ENCODE measurements around the gene CHST11.

DNA sequence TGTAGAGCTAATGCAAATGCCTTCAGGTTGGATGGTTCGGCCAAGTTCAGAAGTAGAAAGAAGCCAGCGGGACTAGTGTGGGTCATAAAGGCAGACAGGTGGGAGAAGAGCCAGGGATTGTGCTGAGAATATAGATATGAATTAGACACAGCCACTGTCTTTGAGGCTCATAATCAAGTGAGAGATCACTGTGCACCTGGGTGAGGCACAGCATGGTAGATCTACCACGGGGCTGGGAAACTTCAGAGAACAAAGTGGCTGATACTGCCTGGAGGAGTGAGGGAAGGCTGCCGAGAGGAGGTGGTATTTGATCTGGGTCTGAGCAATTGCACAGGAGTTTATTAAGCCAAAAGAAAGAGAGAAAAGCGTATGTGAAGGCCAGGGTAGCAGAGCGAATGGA lies 40.6 kb upstream of the CHST11 start:
- TF ChIP-seq, protein P1, sequence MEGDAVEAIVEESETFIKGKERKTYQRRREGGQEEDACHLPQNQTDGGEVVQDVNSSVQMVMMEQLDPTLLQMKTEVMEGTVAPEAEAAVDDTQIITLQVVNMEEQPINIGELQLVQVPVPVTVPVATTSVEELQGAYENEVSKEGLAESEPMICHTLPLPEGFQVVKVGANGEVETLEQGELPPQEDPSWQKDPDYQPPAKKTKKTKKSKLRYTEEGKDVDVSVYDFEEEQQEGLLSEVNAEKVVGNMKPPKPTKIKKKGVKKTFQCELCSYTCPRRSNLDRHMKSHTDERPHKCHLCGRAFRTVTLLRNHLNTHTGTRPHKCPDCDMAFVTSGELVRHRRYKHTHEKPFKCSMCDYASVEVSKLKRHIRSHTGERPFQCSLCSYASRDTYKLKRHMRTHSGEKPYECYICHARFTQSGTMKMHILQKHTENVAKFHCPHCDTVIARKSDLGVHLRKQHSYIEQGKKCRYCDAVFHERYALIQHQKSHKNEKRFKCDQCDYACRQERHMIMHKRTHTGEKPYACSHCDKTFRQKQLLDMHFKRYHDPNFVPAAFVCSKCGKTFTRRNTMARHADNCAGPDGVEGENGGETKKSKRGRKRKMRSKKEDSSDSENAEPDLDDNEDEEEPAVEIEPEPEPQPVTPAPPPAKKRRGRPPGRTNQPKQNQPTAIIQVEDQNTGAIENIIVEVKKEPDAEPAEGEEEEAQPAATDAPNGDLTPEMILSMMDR (IDR thresholded peaks at IDR 0.05; ENCODE audit: borderline replicate concordance, extremely low read depth, low read length, poor library complexity, severe bottlenecking): no peak
- TF ChIP-seq EZH2 (IDR thresholded peaks at IDR 0.05; ENCODE audit: borderline replicate concordance, low read depth, low read length, severe bottlenecking): no peak

Data from DND-41 (cell line).